ENCODE data around the gene OVOL2.

Gene OVOL2

DNA sequence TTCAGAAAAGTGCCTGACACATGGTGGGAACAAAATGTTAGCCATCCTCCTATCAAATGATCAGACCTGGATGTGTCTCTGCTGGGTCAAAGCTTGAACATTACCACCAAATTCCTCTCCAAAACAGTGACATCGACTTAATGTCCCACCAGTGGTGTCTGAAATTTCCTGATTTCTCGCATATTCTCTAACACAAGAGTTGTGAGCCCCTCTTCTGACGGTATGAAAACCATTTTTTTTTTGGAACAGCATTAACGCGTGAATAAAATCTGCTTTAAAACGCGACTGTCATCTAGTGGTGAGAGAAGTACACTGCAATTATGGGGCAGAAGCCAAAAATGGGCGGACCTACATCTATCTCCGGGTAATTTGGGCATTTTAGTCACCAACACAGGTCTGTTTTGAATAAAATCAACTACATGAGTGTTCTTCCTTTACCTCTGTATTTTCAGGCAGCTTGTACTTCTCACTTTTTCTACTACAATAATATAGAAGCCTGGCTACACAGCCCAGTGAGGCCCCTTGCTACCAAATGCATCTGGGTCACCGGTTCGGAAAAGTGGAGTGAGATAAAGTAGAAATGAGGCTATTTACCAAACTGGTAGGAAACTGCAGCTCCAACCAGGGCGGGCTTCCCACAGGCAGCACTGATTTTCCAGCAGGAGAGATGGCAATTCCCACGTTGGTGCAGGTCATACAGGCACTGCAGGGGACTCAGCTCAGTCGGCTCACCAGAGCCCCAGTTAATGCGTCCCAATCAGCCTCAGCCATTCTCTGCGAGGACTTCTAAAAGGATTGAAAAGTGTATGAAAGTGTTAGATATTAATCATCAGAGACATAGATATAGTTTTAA is 61.5 kb downstream of the OVOL2 start:
- no peaks in the 10 kb centered on the region for H3K27me3 ChIP-seq (ENCODE audit: control insufficient read depth in 1 of 2, insufficient read depth in 2 of 2, low read length in 2 of 2)
- H3K4me1 ChIP-seq (ENCODE audit: insufficient read depth, low read length) = peaks cover 6% of the 10 kb centered on the region
- no peak overlapping the region for H3K4me3 ChIP-seq (ENCODE audit: low read depth in 1 of 2, low read length in 2 of 2)
- H3K9ac ChIP-seq (ENCODE audit: low read length) = no peak overlapping the region
- H3K27ac ChIP-seq (ENCODE audit: low read depth, low read length) = no peak overlapping the region
- no peaks in the 10 kb centered on the region for H3K36me3 ChIP-seq (ENCODE audit: insufficient read depth, low read length)
- H3K9me3 ChIP-seq (ENCODE audit: low read length) = no peaks in the 10 kb centered on the region

GRCh38 chr20:17993546-17993945 is 64.2 kb downstream of the OVOL2 start:
- H3K27ac ChIP-seq (ENCODE audit: low read depth, low read length) = no peak overlapping the region
- H3K4me3 ChIP-seq (ENCODE audit: low read depth in 1 of 2, low read length in 2 of 2) = no peak overlapping the region
- H3K4me1 ChIP-seq (ENCODE audit: insufficient read depth, low read length) = no peaks in the 10 kb centered on the region
- no peaks in the 10 kb centered on the region for H3K9me3 ChIP-seq (ENCODE audit: low read length)
- no peak overlapping the region for H3K9ac ChIP-seq (ENCODE audit: low read length)
- peaks cover 9% of the 10 kb centered on the region for H3K36me3 ChIP-seq (ENCODE audit: insufficient read depth, low read length)
- no peaks in the 10 kb centered on the region for H3K27me3 ChIP-seq (ENCODE audit: control insufficient read depth in 1 of 2, insufficient read depth in 2 of 2, low read length in 2 of 2)

DNA sequence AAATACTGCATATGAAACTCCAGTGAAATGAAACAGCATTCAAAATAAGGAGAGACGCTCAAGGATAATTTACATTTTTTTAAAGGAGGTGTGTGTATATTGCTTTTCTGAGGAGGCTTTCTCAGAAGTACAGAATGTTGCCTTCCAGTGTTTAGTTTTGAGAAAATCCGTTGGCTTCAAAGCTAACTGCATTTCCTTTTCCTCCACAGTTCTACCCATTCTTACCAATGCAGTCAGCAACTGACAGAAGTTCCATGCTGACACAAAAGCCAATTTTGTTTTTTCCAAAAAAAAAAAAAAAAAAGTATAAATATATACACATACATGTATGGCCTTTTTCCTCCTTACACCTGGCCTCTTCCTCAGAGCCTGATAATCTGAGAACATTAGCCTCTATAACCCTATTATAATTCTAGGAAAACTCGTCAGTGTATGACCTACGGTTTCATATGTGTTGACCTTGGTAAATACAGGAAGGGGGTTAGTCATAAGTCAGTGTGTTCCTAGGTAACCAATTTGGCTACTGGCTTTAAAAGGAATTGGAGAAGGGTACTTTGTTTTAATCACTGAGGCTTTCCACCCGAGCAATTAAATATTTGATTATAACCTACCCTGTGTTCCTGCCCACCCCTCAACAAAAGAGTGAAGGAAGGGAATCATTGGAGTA is 64.7 kb downstream of the OVOL2 start:
- Histone ChIP-seq H3K27ac (ENCODE audit: low read depth, low read length) (no peak overlapping the region), H3K4me1 (ENCODE audit: insufficient read depth, low read length) (no peaks in the 10 kb centered on the region), H3K27me3 (ENCODE audit: control insufficient read depth in 1 of 2, insufficient read depth in 2 of 2, low read length in 2 of 2) (no peaks in the 10 kb centered on the region), H3K4me3 (ENCODE audit: low read depth in 1 of 2, low read length in 2 of 2) (no peak overlapping the region), H3K9me3 (ENCODE audit: low read length) (no peaks in the 10 kb centered on the region), H3K36me3 (ENCODE audit: insufficient read depth, low read length) (peaks cover 9% of the 10 kb centered on the region), H3K9ac (ENCODE audit: low read length) (no peak overlapping the region)

DNA sequence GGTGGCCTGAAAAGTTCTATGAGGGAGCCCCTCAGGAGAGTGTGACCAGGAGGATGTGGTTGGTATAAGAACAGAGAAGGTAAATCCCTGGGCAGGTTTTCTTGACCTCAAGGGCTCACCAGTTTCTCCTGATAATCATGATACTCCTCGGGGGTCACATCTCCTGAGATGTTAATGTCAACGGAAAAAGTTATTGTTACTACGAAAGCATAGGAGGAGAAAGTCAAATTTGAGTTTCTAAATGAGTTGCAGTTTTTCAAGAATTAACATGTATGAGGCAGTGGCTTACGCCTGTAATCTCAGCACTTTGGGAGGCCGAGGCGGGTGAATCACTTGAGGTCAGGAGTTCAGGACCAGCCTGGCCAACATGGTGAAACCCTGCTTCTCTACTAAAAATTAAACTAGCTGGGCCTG is 65.5 kb downstream of the OVOL2 start:
- Histone ChIP-seq H3K9me3 (ENCODE audit: low read length) (no peaks in the 10 kb centered on the region), H3K27me3 (ENCODE audit: control insufficient read depth in 1 of 2, insufficient read depth in 2 of 2, low read length in 2 of 2) (no peaks in the 10 kb centered on the region), H3K4me3 (ENCODE audit: low read depth in 1 of 2, low read length in 2 of 2) (no peak overlapping the region), H3K36me3 (ENCODE audit: insufficient read depth, low read length) (peaks cover 9% of the 10 kb centered on the region), H3K9ac (ENCODE audit: low read length) (no peak overlapping the region), H3K27ac (ENCODE audit: low read depth, low read length) (no peak overlapping the region), H3K4me1 (ENCODE audit: insufficient read depth, low read length) (no peaks in the 10 kb centered on the region)

- H3K4me3 ChIP-seq (ENCODE audit: low read depth in 1 of 2, low read length in 2 of 2) = no peak overlapping the region
- H3K9ac ChIP-seq (ENCODE audit: low read length) = no peak overlapping the region
- H3K27me3 ChIP-seq (ENCODE audit: control insufficient read depth in 1 of 2, insufficient read depth in 2 of 2, low read length in 2 of 2) = no peaks in the 10 kb centered on the region
- no peaks in the 10 kb centered on the region for H3K9me3 ChIP-seq (ENCODE audit: low read length)
- H3K4me1 ChIP-seq (ENCODE audit: insufficient read depth, low read length) = no peaks in the 10 kb centered on the region
- no peak overlapping the region for H3K27ac ChIP-seq (ENCODE audit: low read depth, low read length)
- peaks cover 9% of the 10 kb centered on the region for H3K36me3 ChIP-seq (ENCODE audit: insufficient read depth, low read length)
Measured at GRCh38 chr20:17990278-17990972, 67.3 kb downstream of the OVOL2 start.

GRCh38 chr20:17987988-17988387 is 69.7 kb downstream of the OVOL2 start:
- Histone ChIP-seq H3K4me3 (ENCODE audit: low read depth in 1 of 2, low read length in 2 of 2) (no peak overlapping the region), H3K27me3 (ENCODE audit: control insufficient read depth in 1 of 2, insufficient read depth in 2 of 2, low read length in 2 of 2) (no peaks in the 10 kb centered on the region), H3K9ac (ENCODE audit: low read length) (no peak overlapping the region), H3K4me1 (ENCODE audit: insufficient read depth, low read length) (no peaks in the 10 kb centered on the region), H3K36me3 (ENCODE audit: insufficient read depth, low read length) (peaks cover 9% of the 10 kb centered on the region), H3K27ac (ENCODE audit: low read depth, low read length) (no peak overlapping the region), H3K9me3 (ENCODE audit: low read length) (no peaks in the 10 kb centered on the region)

DNA sequence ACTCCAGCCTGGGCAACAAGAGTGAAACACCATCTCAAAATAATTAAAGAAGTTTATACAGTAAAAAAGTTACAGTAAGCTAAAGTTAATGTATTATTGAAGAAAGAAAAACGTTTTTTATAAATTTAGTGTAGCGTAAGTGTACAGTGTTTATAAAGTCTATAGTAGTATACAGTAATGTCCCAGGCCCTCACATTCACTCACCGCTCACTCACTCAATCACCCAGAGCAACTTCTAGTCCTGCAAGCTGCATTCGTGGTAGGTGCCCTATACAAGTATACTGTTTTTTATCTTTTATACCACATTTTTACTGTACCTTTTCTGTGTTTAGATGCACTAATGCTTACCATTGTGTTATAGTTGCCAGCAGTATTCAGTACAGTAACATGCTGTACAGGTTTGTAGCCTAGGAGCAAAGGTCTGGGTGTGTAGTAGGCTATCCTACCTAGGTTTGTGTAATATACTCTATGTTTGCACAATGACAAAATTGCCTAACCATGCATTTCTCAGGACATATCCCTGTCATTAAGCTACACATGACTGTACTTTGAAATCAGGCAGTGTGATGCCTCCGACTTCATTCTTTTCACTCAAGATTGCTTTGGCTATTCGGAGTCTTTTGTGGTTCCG is 72.2 kb downstream of the OVOL2 start:
- Histone ChIP-seq H3K4me3 (ENCODE audit: low read depth in 1 of 2, low read length in 2 of 2) (no peak overlapping the region), H3K4me1 (ENCODE audit: insufficient read depth, low read length) (no peaks in the 10 kb centered on the region), H3K9ac (ENCODE audit: low read length) (no peak overlapping the region), H3K27me3 (ENCODE audit: control insufficient read depth in 1 of 2, insufficient read depth in 2 of 2, low read length in 2 of 2) (no peaks in the 10 kb centered on the region), H3K36me3 (ENCODE audit: insufficient read depth, low read length) (peaks cover 6% of the 10 kb centered on the region), H3K9me3 (ENCODE audit: low read length) (no peaks in the 10 kb centered on the region), H3K27ac (ENCODE audit: low read depth, low read length) (no peak overlapping the region)

GRCh38 chr20:17976305-17976704 is 81.4 kb downstream of the OVOL2 start:
- no peak overlapping the region for H3K27ac ChIP-seq (ENCODE audit: low read depth, low read length)
- H3K4me3 ChIP-seq (ENCODE audit: low read depth in 1 of 2, low read length in 2 of 2) = no peak overlapping the region

More at GRCh38 chr20:17976305-17976704, 81.4 kb downstream of the OVOL2 start:
- Histone ChIP-seq H3K36me3 (ENCODE audit: insufficient read depth, low read length) (peaks cover 5% of the 10 kb centered on the region), H3K27me3 (ENCODE audit: control insufficient read depth in 1 of 2, insufficient read depth in 2 of 2, low read length in 2 of 2) (no peaks in the 10 kb centered on the region), H3K9ac (ENCODE audit: low read length) (no peak overlapping the region), H3K9me3 (ENCODE audit: low read length) (no peaks in the 10 kb centered on the region), H3K4me1 (ENCODE audit: insufficient read depth, low read length) (peaks cover 19% of the 10 kb centered on the region)

Measured in muscle layer of colon (tissue), 2 donors.